ENCODE measurements around the gene LRRC34. TPM values are rescaled to one million over a fixed set of nuclear protein-coding genes. Genes with fewer than 3 reads are reported as not detected.

LRRC34 gene
- polyA plus RNA-seq, 1 donor (not counting 4 experiments of a cell fraction or from before 2014, with no cell fraction given): 0.43 TPM

DNA sequence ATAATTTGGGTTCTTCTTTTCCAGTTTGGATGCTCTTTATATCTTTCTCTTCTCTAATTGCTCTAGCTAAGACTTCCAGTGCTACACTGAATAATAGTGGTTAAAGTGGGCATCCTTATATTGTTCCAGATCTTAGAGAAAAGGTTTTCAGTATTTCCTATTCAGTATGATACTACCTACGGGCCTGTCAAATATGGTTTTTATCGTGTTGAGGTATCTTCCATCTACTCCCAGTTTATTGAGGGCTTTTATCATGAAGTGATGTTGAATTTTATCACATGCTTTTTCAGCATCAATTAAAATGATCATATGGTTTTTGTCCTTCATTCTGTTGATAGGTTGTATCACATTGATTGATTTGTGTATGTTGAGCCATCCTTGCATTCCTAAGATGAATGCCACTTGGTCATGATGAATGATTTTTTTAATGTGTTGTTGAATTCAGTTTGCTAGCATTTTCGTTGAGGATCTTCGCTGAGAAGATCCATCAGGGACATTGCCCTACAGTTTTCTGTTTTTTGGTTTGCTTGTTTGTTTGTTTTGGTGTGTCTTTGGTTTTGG, 3.0 kb upstream of the LRRC34 start:
- H3K9ac ChIP-seq (ENCODE audit: control insufficient read depth, extremely low read depth, insufficient read depth, low read length): no peak overlapping the region
- H3K4me1 ChIP-seq (ENCODE audit: control insufficient read depth, extremely low read depth, insufficient read depth, low read length): peaks cover 7% of the 10 kb centered on the region
- dilution Hi-C loops (cut with MboI; ENCODE audit: extremely low pct_ligation_motif_present, low sequenced_read_pairs): no loop called here
- no peaks in the 10 kb centered on the region for H3K79me2 ChIP-seq (ENCODE audit: control insufficient read depth, insufficient read depth, low read length)
- FAIRE-seq (no peak), DNase-seq (ENCODE audit: low read depth, low spot score) (no peak)
- no peaks in the 10 kb centered on the region for H3K36me3 ChIP-seq (ENCODE audit: control insufficient read depth in 2 of 2, extremely low read depth in 1 of 2, insufficient read depth in 2 of 2, low read length in 2 of 2)
- H2AFZ ChIP-seq (ENCODE audit: control insufficient read depth, low read length): no peak overlapping the region
- H4K20me1 ChIP-seq (ENCODE audit: control insufficient read depth, extremely low read depth, insufficient read depth, low read length): no peaks in the 10 kb centered on the region
- H3K9me3 ChIP-seq (ENCODE audit: control insufficient read depth, low read depth, low read length): peaks cover 3% of the 10 kb centered on the region
- H3K4me2 ChIP-seq (ENCODE audit: control insufficient read depth, extremely low read depth, insufficient read depth, low read depth, low read length): no peak overlapping the region
- peaks cover 5% of the 10 kb centered on the region for H3K27me3 ChIP-seq (ENCODE audit: control insufficient read depth, extremely low read depth, insufficient read depth, low read length)
- no peak overlapping the region for H3K4me3 ChIP-seq (ENCODE audit: control insufficient read depth in 2 of 3, extremely low read depth in 1 of 3, insufficient read depth in 2 of 3, low read depth in 1 of 3, low read length in 3 of 3)
- H3K27ac ChIP-seq (ENCODE audit: control insufficient read depth, insufficient read depth, low read length): no peak overlapping the region
- H3K9me1 ChIP-seq (ENCODE audit: control insufficient read depth, extremely low read depth, insufficient read depth, low read length): no peaks in the 10 kb centered on the region
- no peak for TF ChIP-seq EZH2 (IDR thresholded peaks at IDR 0.05; ENCODE audit: low read length)
- TF ChIP-seq, protein P1, sequence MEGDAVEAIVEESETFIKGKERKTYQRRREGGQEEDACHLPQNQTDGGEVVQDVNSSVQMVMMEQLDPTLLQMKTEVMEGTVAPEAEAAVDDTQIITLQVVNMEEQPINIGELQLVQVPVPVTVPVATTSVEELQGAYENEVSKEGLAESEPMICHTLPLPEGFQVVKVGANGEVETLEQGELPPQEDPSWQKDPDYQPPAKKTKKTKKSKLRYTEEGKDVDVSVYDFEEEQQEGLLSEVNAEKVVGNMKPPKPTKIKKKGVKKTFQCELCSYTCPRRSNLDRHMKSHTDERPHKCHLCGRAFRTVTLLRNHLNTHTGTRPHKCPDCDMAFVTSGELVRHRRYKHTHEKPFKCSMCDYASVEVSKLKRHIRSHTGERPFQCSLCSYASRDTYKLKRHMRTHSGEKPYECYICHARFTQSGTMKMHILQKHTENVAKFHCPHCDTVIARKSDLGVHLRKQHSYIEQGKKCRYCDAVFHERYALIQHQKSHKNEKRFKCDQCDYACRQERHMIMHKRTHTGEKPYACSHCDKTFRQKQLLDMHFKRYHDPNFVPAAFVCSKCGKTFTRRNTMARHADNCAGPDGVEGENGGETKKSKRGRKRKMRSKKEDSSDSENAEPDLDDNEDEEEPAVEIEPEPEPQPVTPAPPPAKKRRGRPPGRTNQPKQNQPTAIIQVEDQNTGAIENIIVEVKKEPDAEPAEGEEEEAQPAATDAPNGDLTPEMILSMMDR (optimal IDR thresholded peaks at IDR 0.05 in 1 of 3, IDR thresholded peaks at IDR 0.05 in 1 of 3, conservative IDR thresholded peaks at IDR 0.05 in 1 of 3; ENCODE audit: extremely low read depth in 1 of 3, insufficient read depth in 2 of 3, low read length in 3 of 3): no peak

DNA sequence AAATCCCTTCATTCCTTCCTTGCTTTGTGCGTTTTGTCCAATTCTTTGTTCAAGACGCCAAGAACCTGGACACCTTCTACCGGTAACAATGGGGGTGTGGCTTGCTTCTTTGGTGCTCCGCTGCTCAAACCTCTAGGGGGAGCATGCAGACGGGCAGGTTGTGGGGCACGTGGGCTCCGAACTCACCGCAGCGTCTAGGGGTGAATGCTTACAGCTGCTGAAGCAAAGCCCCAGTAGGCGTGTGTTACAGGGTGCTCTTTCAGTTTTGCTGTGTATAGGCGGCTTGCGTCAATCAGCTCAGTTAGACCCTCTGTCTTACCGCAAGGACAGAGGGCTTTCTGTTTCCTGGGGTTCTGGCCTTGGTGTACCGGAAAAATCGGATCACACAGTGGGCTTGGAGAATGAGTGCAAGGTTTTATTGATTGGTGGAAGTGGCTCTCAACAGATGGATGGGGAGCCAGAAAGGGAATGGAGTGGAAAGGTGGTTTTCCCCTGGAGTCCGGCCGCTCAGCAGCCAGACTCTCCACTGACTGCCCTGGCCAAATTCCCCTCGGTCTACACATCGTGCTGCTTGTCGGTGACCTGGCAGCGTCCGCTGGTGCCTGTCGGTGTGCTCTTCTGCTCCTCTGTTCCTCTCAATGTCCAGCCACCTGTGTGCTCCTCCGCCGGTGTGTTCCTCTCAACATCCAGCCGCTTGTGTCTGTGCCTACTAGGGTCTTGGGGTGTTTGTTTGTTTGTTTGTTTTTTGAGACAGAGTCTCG, 1.2 kb upstream of the LRRC34 start:
- no peak overlapping the region for H3K9ac ChIP-seq (ENCODE audit: control insufficient read depth, extremely low read depth, insufficient read depth, low read length)
- no peak overlapping the region for H3K4me3 ChIP-seq (ENCODE audit: control insufficient read depth in 2 of 3, extremely low read depth in 1 of 3, insufficient read depth in 2 of 3, low read depth in 1 of 3, low read length in 3 of 3)
- H3K27ac ChIP-seq (ENCODE audit: control insufficient read depth, insufficient read depth, low read length): no peak overlapping the region
- DNase-seq (ENCODE audit: low read depth, low spot score): no peak
- peaks cover 5% of the 10 kb centered on the region for H3K27me3 ChIP-seq (ENCODE audit: control insufficient read depth, extremely low read depth, insufficient read depth, low read length)
- peaks cover 7% of the 10 kb centered on the region for H3K4me1 ChIP-seq (ENCODE audit: control insufficient read depth, extremely low read depth, insufficient read depth, low read length)
- no peaks in the 10 kb centered on the region for H4K20me1 ChIP-seq (ENCODE audit: control insufficient read depth, extremely low read depth, insufficient read depth, low read length)
- H3K9me3 ChIP-seq (ENCODE audit: control insufficient read depth, low read depth, low read length): peaks cover 3% of the 10 kb centered on the region
- H3K36me3 ChIP-seq (ENCODE audit: control insufficient read depth in 2 of 2, extremely low read depth in 1 of 2, insufficient read depth in 2 of 2, low read length in 2 of 2): no peaks in the 10 kb centered on the region
- no peaks in the 10 kb centered on the region for H3K9me1 ChIP-seq (ENCODE audit: control insufficient read depth, extremely low read depth, insufficient read depth, low read length)
- H3K4me2 ChIP-seq (ENCODE audit: control insufficient read depth, extremely low read depth, insufficient read depth, low read depth, low read length): peak overlapping the region; percentile 36
- TF ChIP-seq EZH2 (IDR thresholded peaks at IDR 0.05; ENCODE audit: low read length): no peak
- TF ChIP-seq, protein P1 (optimal IDR thresholded peaks at IDR 0.05 in 1 of 3, IDR thresholded peaks at IDR 0.05 in 1 of 3, conservative IDR thresholded peaks at IDR 0.05 in 1 of 3; ENCODE audit: extremely low read depth in 1 of 3, insufficient read depth in 2 of 3, low read length in 3 of 3): peak; percentile 35 to 44 (median 38)
- no peak for FAIRE-seq
- no peak overlapping the region for H2AFZ ChIP-seq (ENCODE audit: control insufficient read depth, low read length)
- dilution Hi-C loops (cut with MboI; ENCODE audit: extremely low pct_ligation_motif_present, low sequenced_read_pairs): no loop called here
- no peaks in the 10 kb centered on the region for H3K79me2 ChIP-seq (ENCODE audit: control insufficient read depth, insufficient read depth, low read length)
